TTC549 (cell line): ENCODE data around the gene ECI2.

Experiments
- FAIRE-seq: peaks from 2 replicates; lab custom pipeline; 2012; peaks lifted over from hg19 to GRCh38; lab: Jason Lieb, UNC

ECI2 gene, protein sequence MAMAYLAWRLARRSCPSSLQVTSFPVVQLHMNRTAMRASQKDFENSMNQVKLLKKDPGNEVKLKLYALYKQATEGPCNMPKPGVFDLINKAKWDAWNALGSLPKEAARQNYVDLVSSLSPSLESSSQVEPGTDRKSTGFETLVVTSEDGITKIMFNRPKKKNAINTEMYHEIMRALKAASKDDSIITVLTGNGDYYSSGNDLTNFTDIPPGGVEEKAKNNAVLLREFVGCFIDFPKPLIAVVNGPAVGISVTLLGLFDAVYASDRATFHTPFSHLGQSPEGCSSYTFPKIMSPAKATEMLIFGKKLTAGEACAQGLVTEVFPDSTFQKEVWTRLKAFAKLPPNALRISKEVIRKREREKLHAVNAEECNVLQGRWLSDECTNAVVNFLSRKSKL

DNA sequence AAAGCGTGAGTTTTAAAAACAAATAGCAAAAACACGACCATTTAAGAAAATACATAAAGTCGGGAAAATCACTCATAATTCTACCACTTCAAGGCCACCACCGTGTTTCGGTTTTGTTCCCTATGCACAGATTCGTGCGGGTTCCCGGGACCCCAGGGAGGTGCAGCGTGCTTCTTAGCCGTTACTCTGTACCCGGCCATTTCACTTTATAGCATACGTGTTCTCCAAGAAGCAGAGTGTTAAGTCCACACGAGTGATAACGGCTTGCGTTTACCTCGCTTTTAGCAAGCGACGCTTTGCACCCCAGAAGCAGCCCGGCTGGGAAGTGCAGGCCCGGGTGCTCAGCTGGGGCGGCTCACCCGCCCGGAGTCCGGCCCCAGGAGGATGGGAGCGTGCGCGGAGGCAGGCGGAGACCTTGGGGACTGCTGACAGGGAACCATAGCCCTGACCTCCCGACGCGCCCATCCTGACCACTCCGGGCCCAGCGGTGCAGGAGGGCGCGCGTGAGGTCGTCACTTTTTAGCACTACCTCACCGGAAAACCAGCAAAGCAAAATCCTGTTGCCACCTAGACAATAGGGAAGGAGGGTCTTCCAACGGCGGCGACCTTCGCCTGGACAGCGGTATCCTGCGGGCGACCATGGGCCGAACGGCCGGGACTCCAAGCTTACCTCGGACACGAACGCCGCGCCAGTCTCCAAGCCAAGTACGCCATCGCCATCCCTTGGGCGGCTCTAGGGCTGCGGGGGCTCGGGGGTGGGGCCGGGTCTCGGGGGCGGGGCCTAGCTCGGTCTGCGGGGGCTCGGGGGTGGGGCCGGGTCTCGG, at the start of gene ECI2:
Gene ECI2 (minus strand): TSS at position 735 of the 824 bp plus-strand sequence. CDS start 15 bp downstream, at position 720.
- no peak for FAIRE-seq

DNA sequence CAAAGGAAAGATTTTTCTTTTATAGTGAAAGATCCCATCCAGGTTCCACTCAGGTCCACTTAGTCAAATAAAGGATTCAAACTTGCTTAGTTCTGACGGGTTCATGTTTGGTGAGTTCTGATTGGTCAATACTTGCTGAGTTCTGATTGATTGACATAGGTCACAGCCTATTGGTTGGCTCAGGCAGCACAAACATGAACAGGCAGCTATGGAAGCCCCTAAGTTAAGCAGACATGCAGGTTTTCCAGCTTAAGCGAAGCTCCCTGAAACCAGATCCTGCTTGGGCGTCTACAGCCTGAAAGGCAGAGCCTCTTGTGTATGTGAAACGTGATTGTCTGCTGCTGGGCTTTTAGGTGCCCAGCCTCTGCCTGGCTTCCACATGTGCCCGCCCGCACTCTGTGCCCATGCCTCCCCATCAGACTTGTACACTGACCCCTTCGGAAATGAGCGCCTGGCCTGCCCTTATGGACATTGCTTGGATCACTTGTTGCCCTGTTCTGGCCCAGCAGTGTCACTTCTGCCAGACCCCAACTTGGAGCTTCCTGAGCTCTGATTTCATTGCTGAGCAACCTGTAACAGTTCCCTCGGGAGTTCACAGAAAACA, 45.4 kb upstream of the ECI2 start:
- FAIRE-seq = no peak

DNA sequence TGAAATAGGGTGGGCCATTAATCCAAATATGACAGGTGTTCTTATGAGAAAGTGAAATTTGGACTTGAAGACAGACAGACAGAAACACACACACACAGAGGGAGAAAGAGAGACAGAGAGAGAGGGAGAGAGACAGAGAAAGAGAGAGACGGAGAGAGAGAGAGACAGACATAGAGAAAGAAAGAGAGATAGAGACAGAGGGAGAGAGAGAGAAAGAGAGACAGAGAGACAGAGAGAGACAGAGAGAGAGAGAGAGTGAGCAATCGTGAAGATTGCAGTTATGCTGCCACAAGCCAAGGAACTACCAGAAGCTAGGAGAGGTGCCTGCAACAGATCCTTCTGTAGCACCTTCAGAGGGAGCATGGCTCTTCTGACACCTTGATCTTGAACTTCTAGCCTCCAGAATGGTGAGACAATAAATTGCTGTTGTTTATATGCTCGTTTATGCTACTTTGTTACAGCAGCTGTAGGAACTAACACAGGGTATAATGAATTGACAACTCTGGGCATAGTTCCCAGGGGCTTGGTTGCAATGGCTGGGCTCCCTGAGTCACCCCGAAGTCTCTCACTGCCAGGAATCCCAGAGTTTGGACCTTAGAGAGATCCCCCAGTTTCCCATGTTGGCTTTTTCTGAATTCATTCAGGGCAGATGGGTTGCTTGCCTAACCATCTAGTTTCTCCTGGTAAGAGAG, 44.7 kb upstream of the ECI2 start:
- FAIRE-seq = no peak

DNA sequence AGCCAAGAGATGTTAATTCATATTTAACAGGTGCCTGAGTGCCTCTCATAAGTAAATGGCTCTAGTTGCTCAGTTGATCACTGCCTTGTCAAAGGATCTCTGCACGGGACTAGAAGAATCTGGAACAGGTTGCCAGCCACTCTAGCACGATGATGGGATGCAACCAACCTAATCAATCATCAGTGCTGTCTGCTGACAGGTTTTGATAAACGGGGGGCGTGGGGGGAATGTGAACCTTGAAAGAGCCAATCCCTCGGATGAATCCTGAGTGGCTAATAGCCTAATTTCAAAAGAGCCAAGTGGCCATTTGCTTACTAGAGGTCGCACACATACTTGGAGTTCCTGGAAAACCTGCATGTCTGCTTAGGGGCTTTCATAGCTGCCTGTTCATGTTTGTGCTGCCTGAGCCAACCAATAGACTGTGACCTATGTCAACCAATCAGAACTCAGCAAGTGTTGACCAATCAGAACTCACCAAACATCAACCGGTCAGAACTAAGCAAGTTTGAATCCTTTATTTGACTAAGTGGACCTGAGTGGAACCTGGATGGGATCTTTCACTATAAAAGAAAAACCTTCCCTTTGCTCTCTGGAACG, 43.5 kb upstream of the ECI2 start:
- no peak for FAIRE-seq

DNA sequence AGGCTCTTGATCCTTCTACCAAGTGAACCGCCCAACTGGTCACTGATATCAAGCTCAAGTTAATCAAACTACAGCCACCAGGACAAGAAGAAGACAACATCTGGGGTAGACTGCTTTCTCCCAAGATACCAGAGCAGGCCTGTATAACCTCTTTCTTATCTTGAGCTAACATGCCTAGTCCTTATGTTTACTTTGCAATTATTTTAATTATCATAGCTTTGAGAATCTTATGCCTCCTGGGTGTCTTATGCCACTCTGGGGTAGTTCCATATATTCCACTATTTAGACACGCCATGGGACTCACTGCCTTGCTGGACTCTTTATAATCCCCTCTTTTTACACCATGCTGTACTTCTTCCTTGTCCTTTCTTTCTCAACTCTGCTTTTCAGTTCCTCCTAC, 41.5 kb upstream of the ECI2 start:
- no peak for FAIRE-seq

DNA sequence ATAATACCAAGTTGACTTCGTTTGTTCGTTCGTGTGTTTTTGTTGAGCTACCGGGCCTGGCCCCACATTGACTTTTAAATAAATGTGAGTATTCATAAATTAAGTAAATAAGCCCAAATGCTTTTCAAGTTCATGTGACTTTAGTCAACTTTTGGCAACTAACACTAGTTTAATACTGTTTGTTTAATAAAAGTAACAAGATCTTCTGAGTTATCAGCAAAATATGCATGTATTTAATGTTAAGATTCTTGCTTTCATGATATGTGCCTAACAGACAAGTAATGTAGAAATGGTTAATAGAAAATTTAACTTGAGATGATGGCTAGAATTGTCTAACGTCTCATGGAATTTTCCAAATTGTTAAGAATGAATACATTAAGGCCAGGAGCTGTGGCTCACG, 38.7 kb upstream of the ECI2 start:
- FAIRE-seq = no peak

DNA sequence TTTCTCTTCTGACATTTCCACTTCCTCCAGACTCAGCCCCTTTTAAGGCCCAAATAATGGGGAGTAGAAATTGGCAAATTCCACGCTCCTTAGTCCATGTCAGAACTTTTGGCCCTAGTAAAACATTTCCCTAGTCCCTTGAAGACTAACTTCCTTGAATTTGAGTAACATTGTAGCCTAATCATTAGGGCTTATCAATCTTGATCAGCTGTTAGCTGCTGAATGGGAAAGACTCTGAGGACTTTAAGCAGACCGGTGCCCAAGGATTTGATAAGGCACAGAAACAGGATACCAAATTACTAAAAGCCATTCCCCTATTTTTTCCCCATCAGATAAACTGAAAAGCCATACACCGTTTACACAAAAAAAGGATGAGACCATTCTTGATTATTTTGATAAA, 37.0 kb upstream of the ECI2 start:
- FAIRE-seq = no peak

DNA sequence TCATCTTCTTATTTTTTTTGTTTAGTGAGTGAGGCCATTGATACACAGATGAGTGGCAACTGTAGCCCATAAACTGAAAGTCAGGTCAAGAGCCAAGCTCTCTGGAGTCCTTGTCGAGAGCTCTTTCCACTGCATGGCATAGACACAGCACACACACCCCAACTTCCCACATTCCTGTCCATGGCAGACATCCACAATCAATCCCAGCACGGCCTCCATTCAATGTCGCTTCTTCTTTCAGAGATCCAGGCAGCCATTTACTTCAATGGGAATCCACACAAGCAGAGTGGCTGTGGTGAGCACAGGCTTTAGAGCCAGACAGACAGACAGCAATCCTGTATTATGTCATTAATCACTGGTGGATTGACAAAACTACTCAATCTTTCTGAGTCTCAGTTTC, 34.9 kb upstream of the ECI2 start:
- no peak for FAIRE-seq

DNA sequence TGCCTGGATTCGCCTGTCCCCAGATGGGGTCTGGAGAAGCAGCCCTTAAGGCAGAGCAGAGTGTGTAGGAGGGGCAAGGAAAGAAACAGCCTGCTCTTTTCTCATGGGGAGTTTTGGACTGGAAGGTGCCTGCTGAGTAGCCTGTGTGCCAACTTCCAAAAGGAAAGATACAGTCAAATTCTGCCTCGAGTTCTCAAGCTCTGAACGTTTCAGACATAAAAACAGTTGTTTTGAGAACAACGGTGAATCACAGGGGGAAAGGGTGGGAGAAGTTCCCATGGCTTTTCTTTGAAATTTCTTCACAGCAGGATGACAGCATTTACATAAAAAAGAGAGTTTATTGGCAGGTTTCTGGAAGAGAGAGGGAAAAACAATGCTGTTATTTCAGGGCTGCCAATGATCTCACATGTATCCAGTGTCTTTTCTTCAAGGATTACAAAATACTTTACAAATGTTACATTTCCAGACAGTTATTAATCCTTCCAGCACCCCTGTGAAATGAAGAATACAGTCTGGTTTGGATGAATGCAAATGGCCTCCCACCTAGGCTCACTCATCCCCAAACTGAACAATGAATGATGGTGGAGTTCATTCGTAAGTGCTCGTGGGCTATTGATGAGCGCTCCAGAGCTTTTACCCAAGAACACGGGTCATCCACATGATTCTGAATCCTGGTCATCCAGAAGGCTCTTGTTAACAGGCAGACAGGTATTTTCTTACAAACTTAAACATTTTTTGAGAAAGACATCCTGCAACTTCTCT, 33.8 kb upstream of the ECI2 start:
- no peak for FAIRE-seq

DNA sequence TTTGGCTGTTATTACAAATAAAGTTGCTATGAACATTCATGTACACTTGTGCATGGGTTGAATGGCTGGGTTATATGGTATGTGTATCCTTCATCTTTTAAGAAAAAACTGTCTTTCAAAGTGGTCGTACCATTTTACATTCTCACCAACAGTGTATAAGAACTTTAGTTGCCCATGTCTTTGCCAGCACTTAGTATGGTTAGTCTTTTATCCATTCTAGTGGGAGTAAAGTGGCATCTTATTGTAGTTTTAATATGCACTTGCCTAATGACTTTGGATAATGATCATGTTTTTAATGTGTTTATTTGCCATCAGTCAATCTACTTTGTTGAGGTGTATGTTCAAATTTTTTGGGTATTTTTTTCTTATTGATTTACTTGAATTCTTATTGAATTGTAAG, 32.5 kb upstream of the ECI2 start:
- no peak for FAIRE-seq

DNA sequence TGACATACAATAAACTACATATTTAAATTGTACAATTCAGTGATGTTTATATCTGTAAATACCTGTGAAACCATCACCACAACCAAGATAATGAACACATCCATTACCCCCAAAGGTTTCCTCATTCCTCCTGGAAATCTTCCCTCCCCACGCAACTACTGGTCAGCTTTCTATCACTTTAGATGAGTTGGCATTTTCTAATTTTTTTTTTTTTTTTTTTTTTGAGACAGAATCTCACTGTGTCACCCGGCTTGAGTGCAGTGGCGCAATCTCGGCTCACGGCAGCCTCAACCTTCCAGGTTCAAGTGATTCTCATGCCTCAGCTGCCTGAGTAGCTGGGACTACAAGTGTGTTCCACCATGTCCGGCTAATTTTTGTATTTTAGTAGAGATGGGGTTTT, 31.7 kb upstream of the ECI2 start:
- FAIRE-seq = no peak

DNA sequence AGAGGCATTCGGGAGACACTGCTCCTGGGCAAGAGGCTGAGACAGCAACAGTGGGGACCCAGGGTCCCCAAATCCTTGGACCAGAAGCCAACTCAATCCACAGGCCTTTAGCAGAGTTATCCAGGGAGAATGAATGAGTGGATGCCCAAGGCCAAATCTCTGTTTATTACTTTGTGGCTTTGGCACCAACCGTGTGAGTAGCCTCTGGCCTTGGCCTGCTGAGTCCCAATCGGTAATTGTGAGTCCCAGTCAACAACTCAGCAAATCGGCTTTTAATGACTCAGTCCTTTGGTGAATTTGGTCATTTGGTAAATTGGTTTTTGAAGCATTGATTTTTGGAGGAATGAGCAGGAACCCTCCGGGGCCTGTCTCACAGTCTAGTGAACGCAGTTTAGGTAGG, 29.1 kb upstream of the ECI2 start:
- no peak for FAIRE-seq

DNA sequence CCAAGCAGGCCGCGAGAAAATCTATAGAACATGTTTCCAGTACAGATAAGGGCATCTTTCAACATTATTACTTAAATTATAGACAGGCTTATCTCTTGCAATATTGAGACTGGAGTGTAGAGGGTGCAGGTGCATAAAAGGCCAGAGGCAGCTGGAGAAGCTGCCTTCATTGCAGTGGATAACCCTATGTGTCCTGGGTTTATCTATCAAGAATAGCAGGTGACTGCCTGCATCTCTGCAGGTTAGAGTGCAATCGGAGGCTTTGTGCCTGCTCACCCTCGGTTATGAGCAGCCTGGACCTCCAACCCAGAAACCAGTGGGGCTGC, 28.7 kb upstream of the ECI2 start:
- no peak for FAIRE-seq

DNA sequence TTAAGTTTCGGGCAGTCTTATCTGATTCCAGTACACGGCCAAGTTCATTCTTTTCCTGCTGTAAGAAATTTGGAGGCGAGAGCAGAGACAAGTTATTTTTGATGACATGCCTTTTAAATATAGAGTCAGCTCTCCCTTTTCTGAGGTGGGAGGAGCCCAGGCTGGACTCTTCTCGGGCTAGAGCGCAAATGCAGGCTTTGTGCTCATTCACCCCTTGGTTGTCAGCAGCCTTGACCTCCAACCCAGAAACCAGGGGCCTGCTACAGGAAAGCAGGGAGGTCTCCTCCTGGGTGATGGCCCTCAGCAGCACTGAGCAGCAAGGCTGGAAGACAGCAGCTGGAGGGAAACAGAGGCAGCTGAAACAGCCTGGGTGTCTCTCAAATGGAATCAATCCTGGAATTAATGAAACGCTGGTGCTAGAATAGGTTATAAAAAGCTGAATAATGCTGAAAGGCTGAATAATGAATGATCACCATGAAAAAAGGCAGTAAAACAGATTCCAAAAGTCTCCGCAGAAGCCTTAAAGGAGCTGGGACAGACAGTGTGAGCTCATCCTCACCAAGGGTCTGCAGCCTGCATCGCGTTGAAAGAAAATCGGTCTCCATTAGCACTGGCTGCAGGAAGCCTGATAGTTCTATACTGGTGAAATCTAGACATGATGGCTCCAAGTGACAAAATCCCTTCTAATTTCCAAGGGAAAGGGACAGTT, 28.2 kb upstream of the ECI2 start:
- FAIRE-seq = no peak

DNA sequence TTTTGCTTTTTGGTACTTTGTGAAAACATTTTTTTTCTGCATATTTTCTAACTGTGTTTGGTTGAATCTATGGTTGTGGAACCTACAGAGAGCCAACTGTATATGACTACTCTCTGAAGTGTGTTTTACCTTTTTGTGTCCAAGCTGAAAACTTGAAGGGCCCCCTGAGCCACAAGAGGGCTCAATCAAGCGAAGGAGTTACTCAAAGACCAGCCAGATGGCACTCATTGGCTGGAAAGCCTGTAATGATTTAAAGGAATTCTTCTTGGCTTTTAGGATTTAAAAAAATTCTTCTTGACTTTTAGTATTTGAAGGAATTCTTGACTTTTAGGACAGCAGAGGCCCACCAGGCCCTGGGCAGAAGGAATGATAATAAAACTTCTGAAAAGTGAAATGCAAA, 27.0 kb upstream of the ECI2 start:
- no peak for FAIRE-seq

DNA sequence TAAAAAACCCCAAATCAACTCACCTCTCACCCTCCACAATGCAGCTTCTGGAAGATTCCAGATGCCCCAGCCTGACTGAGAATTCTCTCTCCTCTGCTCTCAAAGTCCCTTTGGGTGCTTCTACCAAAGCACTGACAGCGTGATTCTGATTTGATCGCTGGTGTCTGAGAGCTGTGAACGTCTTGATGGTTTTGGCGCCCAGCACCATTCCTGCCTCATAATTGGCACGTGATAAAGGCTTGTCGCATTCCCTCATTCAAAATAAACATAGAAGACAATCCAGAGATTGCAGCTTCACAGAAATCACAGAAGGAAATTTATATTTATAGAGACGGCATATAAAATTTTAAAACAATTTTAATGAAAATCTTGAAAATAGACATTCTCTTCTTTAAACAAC, 24.1 kb upstream of the ECI2 start:
- no peak for FAIRE-seq

DNA sequence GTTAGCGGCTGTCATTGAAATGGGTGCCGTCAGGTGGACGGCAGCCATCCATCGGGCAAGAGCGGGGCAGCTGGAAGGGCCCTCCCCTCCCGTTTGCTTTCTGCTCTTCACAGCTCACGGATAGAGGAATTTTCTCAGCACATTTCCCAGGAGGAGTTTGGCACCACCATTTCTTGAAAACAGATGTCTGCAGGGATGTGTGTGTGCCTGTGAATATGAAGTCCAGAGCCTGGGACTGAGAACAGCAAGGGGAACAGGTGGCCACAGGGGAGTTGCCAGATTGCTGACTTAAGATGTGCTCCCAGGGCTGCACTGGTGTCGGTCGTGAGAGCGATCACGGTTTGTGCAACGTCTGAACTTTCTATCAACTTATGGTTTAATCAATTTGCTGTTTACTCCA, 22.1 kb upstream of the ECI2 start:
- FAIRE-seq = no peak

DNA sequence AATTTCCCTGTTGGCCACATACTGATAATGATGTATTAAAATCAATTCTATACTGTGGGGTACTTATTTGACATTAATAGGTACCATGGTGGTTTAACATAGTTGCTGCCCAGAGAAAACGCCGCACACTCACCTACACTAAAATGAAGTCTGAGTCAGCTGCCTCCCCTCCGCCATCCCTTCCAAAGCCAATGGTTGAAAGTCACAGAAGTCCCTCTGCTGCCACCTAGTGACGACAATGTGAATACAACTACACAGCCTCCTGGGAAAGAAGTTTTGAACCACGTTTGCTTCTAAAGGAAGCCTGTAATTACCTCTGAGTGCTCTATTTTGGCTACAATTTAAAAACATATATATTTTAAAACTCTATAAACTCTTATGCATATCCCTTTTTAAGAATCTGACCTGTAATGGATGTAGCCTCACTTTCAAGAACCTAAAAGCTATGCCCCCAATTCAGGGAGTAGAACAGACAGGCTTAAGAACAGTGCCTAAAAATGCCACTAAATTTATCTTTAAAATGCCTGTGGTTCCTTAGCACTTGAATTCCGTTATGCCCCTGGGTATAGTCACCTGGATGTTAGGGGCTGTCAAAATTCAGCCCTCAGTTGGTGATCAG, 20.6 kb upstream of the ECI2 start:
- FAIRE-seq = peak; percentile 68

DNA sequence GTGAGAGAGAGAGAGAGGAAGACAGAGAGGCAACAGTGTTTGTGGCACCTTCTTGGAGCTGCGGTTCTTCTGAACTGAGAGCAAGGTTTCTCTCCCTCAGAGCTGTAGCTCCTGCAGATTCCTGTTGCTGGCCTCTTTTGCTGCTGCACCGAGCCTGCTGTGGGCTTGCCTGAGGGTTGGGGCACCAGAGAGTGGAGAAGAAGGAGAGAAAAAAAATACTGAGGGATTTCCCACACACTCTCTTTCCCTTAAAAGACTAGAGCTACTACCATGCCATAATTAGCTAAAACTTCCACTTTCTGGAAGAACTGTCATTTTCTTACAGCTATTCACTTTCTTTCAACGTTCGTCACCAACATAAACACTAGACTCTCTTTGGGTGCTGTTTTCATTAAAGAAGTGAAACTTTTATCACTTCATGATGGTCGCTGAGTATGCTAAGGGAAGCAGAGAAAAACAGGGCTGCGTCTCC, 18.2 kb upstream of the ECI2 start:
- FAIRE-seq = no peak

DNA sequence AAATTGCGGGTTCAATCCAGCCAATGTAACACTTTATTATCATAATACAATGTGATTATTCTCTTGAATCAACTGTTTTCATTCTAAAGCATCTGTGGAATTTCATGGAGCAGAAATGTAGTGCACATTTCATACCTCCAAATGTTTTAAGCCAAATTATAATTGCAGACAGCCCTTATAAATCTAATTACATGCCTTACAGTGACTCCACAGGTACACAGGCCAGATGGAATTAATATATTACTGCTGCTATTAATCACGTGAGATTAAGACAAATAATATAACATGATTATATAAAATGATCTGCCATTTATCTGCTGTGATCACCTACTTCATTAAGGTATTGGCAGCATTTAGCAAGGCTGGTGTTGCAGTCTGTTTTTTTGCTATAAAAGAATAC, 9.7 kb upstream of the ECI2 start:
- FAIRE-seq = no peak
